Measurements from ENCODE around the gene POC1A. TPM values are rescaled to one million over a fixed set of nuclear protein-coding genes. Genes with fewer than 3 reads are reported as not detected.

Gene POC1A
- total RNA-seq, 1 experiment from 2014 or later: 35.0 TPM

- Histone ChIP-seq H3K4me2 (no peak overlapping the region), H3K36me3 (ENCODE audit: low read depth) (no peaks in the 10 kb centered on the region), H3K79me2 (ENCODE audit: low read depth) (no peaks in the 10 kb centered on the region), H2AFZ (no peak overlapping the region), H3K9me2 (ENCODE audit: insufficient read depth) (no peaks in the 10 kb centered on the region), H3K4me1 (replicated peaks; ENCODE audit: insufficient read depth) (no peaks in the 10 kb centered on the region), H3F3A (ENCODE audit: insufficient read depth, low read depth) (no peaks in the 10 kb centered on the region), H4K20me1 (ENCODE audit: insufficient read depth) (no peaks in the 10 kb centered on the region), H3K27me3 (ENCODE audit: insufficient read depth, low read depth) (no peaks in the 10 kb centered on the region), H3K27ac (no peak overlapping the region), H3K4me3 (no peak overlapping the region), H3K9me3 (ENCODE audit: insufficient read depth, low read depth) (no peaks in the 10 kb centered on the region)
- intact Hi-C loops (cut with micrococcal nuclease; ENCODE audit: unreplicated experiment): no loop called here
- no peak for DNase-seq
- CTCF ChIA-PET: no interaction called here
- POLR2A ChIA-PET (ENCODE audit: unreplicated experiment): no interaction called here
- BruUV-seq (replicated peaks): no TSS peak
- TF ChIP-seq, protein P1, sequence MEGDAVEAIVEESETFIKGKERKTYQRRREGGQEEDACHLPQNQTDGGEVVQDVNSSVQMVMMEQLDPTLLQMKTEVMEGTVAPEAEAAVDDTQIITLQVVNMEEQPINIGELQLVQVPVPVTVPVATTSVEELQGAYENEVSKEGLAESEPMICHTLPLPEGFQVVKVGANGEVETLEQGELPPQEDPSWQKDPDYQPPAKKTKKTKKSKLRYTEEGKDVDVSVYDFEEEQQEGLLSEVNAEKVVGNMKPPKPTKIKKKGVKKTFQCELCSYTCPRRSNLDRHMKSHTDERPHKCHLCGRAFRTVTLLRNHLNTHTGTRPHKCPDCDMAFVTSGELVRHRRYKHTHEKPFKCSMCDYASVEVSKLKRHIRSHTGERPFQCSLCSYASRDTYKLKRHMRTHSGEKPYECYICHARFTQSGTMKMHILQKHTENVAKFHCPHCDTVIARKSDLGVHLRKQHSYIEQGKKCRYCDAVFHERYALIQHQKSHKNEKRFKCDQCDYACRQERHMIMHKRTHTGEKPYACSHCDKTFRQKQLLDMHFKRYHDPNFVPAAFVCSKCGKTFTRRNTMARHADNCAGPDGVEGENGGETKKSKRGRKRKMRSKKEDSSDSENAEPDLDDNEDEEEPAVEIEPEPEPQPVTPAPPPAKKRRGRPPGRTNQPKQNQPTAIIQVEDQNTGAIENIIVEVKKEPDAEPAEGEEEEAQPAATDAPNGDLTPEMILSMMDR (conservative IDR thresholded peaks at IDR 0.05): no peak
- TF ChIP-seq EZH2 (IDR thresholded peaks at IDR 0.05; ENCODE audit: low read depth): no peak
These were observed 128.2 kb downstream of the POC1A start for GRCh38 chr3:52026041-52026440.

GRCh38 chr3:52025453-52025852, 128.8 kb downstream of the POC1A start:
- TF ChIP-seq EZH2 (IDR thresholded peaks at IDR 0.05; ENCODE audit: low read depth): no peak
- TF ChIP-seq, protein P1 (conservative IDR thresholded peaks at IDR 0.05): no peak
- H3F3A ChIP-seq (ENCODE audit: insufficient read depth, low read depth): no peaks in the 10 kb centered on the region
- no peak overlapping the region for H2AFZ ChIP-seq
- no peaks in the 10 kb centered on the region for H4K20me1 ChIP-seq (ENCODE audit: insufficient read depth)
- POLR2A ChIA-PET (ENCODE audit: unreplicated experiment): no interaction called here
- H3K9me2 ChIP-seq (ENCODE audit: insufficient read depth): no peaks in the 10 kb centered on the region
- H3K27me3 ChIP-seq (ENCODE audit: insufficient read depth, low read depth): no peaks in the 10 kb centered on the region
- H3K27ac ChIP-seq: no peak overlapping the region
- H3K4me1 ChIP-seq (replicated peaks; ENCODE audit: insufficient read depth): no peaks in the 10 kb centered on the region
- no peak overlapping the region for H3K4me2 ChIP-seq
- no peaks in the 10 kb centered on the region for H3K36me3 ChIP-seq (ENCODE audit: low read depth)
- no peak for DNase-seq
- intact Hi-C loops (cut with micrococcal nuclease; ENCODE audit: unreplicated experiment): no loop called here
- CTCF ChIA-PET: no interaction called here
- no TSS peak for BruUV-seq (replicated peaks)
- no peaks in the 10 kb centered on the region for H3K9me3 ChIP-seq (ENCODE audit: insufficient read depth, low read depth)
- H3K4me3 ChIP-seq: no peak overlapping the region
- H3K79me2 ChIP-seq (ENCODE audit: low read depth): no peaks in the 10 kb centered on the region

Other genes with a start within 250 kb of the POC1A start
- 23.4 and 23.9 TPM in 2 replicates for gene RRP9, start 212.5 kb downstream of the POC1A start, total RNA-seq (2021)
- 24.4 and 33.8 TPM in 2 replicates for gene PARP3, start 212.1 kb downstream of the POC1A start, total RNA-seq (2021)
- gene GPR62, start 199.0 kb downstream of the POC1A start, total RNA-seq (2021): not detected in 2 replicates
- 14.7 and 17.9 TPM in 2 replicates for gene PCBP4, start 187.0 kb downstream of the POC1A start, total RNA-seq (2021)
- gene ABHD14B, start 180.4 kb downstream of the POC1A start, total RNA-seq (2021): 63.2 and 64.4 TPM in 2 replicates
- 7.1 and 9.9 TPM in 2 replicates for gene ABHD14A, start 179.4 kb downstream of the POC1A start, total RNA-seq (2021)
- gene ACY1, start 170.9 kb downstream of the POC1A start, total RNA-seq (2021): 52.2 and 63.3 TPM in 2 replicates
- gene RPL29, start 158.5 kb downstream of the POC1A start, total RNA-seq (2021): 942 and 1,278 TPM in 2 replicates
- 9.4 and 9.5 TPM in 2 replicates for gene DUSP7, start 97.9 kb downstream of the POC1A start, total RNA-seq (2021)
- 61.9 and 71.2 TPM in 2 replicates for gene ALAS1, start 43.7 kb upstream of the POC1A start, total RNA-seq (2021)
- gene TLR9, start 71.2 kb upstream of the POC1A start, total RNA-seq (2021): 0.30 and 0.44 TPM in 2 replicates
- gene TWF2, start 84.7 kb upstream of the POC1A start, total RNA-seq (2021): 102 and 115 TPM in 2 replicates
- gene PPM1M, start 91.3 kb upstream of the POC1A start, total RNA-seq (2021): 16.2 TPM in 2 replicates
- gene WDR82, start 124.2 kb upstream of the POC1A start, total RNA-seq (2021): 34.2 and 44.5 TPM in 2 replicates
- 8.9 and 11.1 TPM in 2 replicates for gene GLYCTK, start 133.4 kb upstream of the POC1A start, total RNA-seq (2021)
- 5.9 and 6.6 TPM in 2 replicates for gene DNAH1, start 161.9 kb upstream of the POC1A start, total RNA-seq (2021)

Data from PC-9 (cell line).